KOPT-K1 (cell line): ENCODE data around the gene ROS1.
"Not testable (repeated sequence)": the region's sequence is repeated elsewhere in the genome, so short reads cannot be mapped to it uniquely, and the experiment has no call there.

ENCODE experiments used
- H3K27ac ChIP-seq: fragments of 200-600 bp; sonication (generic); 2 replicates; pipeline ENCODE4 v1.5.1; 2016; ENCODE audit warnings: antibody characterized with exemption, mild to moderate bottlenecking, low read depth, low read length; ENCODE audit not compliant: poor library complexity, severe bottlenecking
- H3K36me3 ChIP-seq: fragments of 200-600 bp; sonication (generic); 2 replicates; pipeline ENCODE4 v1.5.1; 2017; ENCODE audit warnings: antibody characterized with exemption, mild to moderate bottlenecking, low read length, moderate library complexity; ENCODE audit not compliant: insufficient read depth
- H3K9me3 ChIP-seq: fragments of 200-600 bp; sonication (generic); 2 replicates; pipeline ENCODE4 v1.5.1; 2017; ENCODE audit warnings: antibody characterized with exemption, low read length, mild to moderate bottlenecking; ENCODE audit not compliant: insufficient read depth, poor library complexity, severe bottlenecking

The ROS1 gene

DNA sequence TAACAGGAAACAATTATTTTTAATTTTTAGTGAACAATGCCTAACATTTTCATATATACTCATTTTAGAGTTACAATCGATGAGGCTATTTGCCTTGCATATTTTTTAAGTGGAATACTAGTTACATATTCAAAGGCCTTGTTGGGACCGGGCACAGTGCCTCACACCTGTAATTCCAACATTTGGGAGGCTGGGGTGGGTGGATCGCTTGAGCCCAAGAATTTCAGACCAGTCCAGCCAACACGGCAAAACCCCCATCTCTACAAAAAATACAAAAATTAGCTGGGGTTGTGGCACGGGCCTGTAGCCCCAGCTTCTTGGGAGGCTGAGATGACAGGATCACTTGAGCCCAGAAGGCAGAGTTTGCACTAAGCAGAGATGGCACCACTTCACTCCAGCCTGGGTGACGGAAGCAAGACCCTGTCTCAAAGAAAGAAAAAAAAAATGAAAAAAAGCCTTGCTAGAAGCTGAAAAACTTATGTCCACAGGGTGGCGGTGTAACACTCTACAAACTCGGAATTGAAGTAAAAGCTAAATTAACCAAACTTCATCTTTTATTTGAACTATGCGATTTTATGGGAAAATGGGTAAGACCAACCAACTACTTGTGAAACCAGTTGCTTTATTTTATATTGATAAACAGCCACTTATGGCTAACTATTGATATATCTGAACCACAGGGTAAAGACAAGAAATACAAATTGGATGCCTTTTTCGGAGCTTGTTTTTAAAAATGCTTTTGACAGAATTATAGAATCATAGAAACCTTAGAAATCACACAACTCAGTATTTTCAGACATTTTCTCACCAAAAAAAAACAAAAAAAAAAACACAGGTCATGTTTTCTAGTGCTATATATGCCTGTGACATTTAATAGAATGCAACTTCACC, 24.1 kb upstream of the ROS1 start:
- Histone ChIP-seq H3K9me3 (no peaks in the 10 kb centered on the region), H3K36me3 (no peaks in the 10 kb centered on the region), H3K27ac (no peak overlapping the region)

DNA sequence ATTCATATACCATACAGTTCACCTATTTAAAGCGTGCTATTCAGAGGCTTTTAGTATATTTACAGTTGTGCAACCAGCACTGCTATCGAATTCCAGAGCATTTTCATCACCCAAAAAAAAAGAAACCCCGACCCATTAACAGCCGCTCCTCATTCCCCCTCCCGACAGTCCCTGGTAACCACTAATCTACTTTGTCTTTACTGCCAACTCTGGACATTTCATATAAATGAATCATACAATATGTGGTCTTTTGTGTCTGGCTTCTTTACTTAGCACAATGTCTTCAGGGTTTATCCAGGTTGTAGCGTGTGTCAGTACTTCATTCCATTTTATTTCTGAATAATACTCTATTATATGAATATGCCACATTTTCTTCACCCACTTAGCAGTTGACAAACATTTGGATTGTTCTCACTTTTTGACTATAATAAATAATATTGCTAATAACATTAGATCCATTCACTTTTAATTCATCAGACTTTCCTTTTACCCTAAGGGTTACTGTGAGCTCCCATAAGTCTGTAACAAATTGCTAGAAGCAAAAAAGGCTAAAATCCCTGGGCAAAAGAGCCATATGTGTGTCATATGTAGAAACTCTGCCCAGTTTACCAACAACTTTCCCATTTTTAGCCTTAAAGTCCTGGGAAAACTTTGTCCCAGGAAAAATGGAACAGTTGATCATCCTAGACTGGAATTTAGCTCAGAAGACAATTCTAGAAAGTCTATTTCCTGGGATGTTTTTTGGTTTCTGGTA, 23.2 kb upstream of the ROS1 start:
- no peak overlapping the region for H3K27ac ChIP-seq
- H3K36me3 ChIP-seq = no peaks in the 10 kb centered on the region
- H3K9me3 ChIP-seq = no peaks in the 10 kb centered on the region

DNA sequence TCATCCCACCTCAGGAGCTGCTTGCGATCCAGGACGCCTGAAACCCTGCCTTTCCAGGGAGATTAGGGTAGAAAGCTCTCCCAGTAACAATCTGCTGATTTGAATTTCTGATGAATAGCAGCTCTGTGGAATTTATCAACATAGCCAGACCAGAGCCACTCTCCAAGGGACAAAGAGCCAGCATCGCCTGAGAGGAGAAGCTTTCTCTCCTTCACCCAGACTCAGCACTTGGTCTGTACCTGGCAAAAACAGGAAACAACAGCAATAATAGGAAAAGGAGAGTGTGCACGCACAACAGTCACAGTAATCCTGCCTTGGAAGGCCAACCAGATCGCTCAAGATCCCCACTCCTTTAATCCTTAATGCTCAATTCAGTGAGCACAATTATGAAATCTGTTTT, 22.3 kb upstream of the ROS1 start:
- H3K9me3 ChIP-seq = no peaks in the 10 kb centered on the region
- H3K27ac ChIP-seq = no peak overlapping the region
- no peaks in the 10 kb centered on the region for H3K36me3 ChIP-seq

DNA sequence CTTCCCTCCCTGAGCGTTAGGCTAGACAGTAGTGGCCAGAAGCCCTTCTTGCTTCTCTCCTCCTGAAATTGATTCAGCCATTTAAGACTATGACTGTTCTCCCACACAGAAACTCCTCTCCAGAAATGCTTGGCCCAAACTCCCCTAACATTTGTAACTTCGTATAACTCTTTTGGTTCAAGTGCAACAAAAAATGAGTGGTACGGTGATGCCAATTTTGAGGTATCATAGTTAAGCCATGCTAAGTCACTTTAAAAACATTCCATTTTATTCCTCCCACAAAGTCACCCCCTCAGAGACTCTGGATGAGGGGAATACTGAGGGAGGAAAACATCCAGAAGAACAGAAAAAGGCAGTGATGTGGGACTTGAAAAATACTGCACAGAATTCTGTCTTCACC, 21.1 kb upstream of the ROS1 start:
- H3K27ac ChIP-seq = no peak overlapping the region
- H3K9me3 ChIP-seq = no peaks in the 10 kb centered on the region
- no peaks in the 10 kb centered on the region for H3K36me3 ChIP-seq

- H3K9me3 ChIP-seq = no peaks in the 10 kb centered on the region
- no peaks in the 10 kb centered on the region for H3K36me3 ChIP-seq
- H3K27ac ChIP-seq = no peak overlapping the region
Observed at GRCh38 chr6:117444600-117444999, 18.9 kb upstream of the ROS1 start.

GRCh38 chr6:117442313-117442712, 16.6 kb upstream of the ROS1 start:
- H3K27ac ChIP-seq, H3K36me3 ChIP-seq, H3K9me3 ChIP-seq: not testable (repeated sequence)

GRCh38 chr6:117441824-117442264, 16.1 kb upstream of the ROS1 start:
- no peak overlapping the region for H3K27ac ChIP-seq
- H3K9me3 ChIP-seq = no peaks in the 10 kb centered on the region
- no peaks in the 10 kb centered on the region for H3K36me3 ChIP-seq

DNA sequence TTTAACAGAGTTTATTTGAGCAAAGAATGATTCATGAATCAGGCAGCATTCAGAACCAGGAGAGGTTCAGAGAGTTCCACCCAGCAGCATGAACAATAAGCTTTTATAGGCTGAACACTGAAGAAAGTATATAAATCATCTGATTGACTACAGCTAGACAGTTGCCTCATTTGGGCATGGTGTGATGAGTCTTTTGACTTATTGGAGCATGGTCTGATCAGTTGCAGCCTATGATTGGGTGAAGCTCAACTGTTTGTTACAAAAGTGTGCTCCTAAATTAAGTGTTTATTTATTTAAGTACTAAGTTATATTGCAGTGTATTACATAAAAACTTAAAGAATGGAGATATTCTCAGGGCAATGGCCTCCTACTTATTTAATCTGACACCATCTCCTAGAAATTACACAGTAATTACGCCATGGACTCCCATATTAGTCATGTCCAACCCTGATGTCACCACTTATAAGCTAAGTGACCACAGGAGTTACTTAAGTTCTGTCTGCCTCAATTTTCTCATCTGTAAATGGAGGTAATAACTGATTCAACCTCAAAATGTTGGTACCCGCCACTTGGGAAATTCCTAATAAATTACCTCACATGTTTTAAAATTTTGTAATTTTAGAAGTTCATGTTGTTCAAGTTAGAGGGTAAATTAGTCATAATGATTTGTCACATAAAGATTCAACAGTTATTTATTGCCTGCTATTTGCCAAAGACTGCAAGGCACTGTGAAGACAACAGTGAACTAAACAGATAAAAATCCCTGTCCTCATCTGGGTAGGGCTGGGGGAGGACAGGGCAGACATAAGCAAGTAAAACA, 15.2 kb upstream of the ROS1 start:
- Histone ChIP-seq H3K27ac (no peak overlapping the region), H3K9me3 (no peaks in the 10 kb centered on the region)

GRCh38 chr6:117432273-117432672, 6.5 kb upstream of the ROS1 start:
- Histone ChIP-seq H3K36me3 (no peaks in the 10 kb centered on the region), H3K9me3 (no peaks in the 10 kb centered on the region), H3K27ac (no peak overlapping the region)

More for the DNA sequence above, 15.2 kb upstream of the ROS1 start:
- H3K36me3 ChIP-seq = no peaks in the 10 kb centered on the region

- no peaks in the 10 kb centered on the region for H3K36me3 ChIP-seq
- H3K27ac ChIP-seq = no peak overlapping the region
- no peaks in the 10 kb centered on the region for H3K9me3 ChIP-seq
Observed at GRCh38 chr6:117423754-117424153, 2.0 kb downstream of the ROS1 start.

GRCh38 chr6:117418320-117418719, 7.4 kb downstream of the ROS1 start:
- Histone ChIP-seq H3K9me3 (no peaks in the 10 kb centered on the region), H3K27ac (no peak overlapping the region), H3K36me3 (no peaks in the 10 kb centered on the region)

DNA sequence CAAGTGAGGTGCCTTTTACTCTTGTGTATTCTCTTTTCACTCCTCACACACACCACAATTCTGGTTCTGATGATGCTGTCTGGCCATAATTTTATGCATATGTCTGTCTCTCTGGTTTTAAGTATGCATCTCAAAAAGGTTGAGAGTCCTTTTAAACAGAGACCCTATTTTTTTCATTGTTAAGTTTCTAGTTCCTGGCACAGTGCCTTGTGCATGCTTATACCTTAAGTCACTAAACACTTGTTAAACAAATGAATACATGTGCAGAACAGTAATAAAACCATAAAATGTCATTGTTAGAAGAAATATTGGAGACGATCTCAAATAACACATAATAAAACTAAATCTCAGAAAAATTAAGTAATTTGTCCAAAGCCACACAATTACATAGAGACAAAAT, 7.9 kb downstream of the ROS1 start:
- Histone ChIP-seq H3K27ac (no peak overlapping the region), H3K36me3 (no peaks in the 10 kb centered on the region), H3K9me3 (no peaks in the 10 kb centered on the region)

- Histone ChIP-seq H3K9me3 (no peaks in the 10 kb centered on the region), H3K36me3 (no peaks in the 10 kb centered on the region), H3K27ac (no peak overlapping the region)
Observed at GRCh38 chr6:117414770-117415169, 11.0 kb downstream of the ROS1 start.

GRCh38 chr6:117411474-117411873, 14.3 kb downstream of the ROS1 start:
- H3K27ac ChIP-seq = no peak overlapping the region
- no peaks in the 10 kb centered on the region for H3K36me3 ChIP-seq
- H3K9me3 ChIP-seq = no peaks in the 10 kb centered on the region

GRCh38 chr6:117409863-117410262, 15.9 kb downstream of the ROS1 start:
- Histone ChIP-seq H3K36me3 (no peaks in the 10 kb centered on the region), H3K9me3 (no peaks in the 10 kb centered on the region), H3K27ac (no peak overlapping the region)
